Naive thymus-derived CD4-positive, alpha-beta T cell (primary cell): ENCODE results near the gene AKT1S1. TPM values are rescaled to one million over a fixed set of nuclear protein-coding genes. Genes with fewer than 3 reads are reported as not detected.

Experiments used
- ATAC-seq: fragments of 150-1000 bp; cut with Tn5 transposase; 2 replicates; pipeline ENCODE4 v1.10.0; 2021; ENCODE audit warnings: mild to moderate bottlenecking, moderate library complexity
- CTCF ChIA-PET: fragments of 350-600 bp; sonication (Branson Sonifier 250); formaldehyde crosslinking; loops from one replicate; lab custom pipeline; 2021; ENCODE audit warnings: antibody characterized with exemption; lab: Charles Lee
- POLR2A ChIA-PET: fragments of 350-600 bp; sonication (Branson Sonifier 250); formaldehyde crosslinking; loops from one replicate; lab custom pipeline; 2021; ENCODE audit warnings: antibody characterized with exemption, inconsistent platforms; lab: Charles Lee
- DNase-seq, 9 donors: peaks; one replicate each; pipeline versions ENCODE4 v3.0.0 to v3.0.0-alpha.2; 2020 to 2022; ENCODE audit warnings: mixed read lengths in 1 of 9
- H3K27ac ChIP-seq: one replicate; pipeline ENCODE4 v1.7.0; 2013; ENCODE audit warnings: mild to moderate bottlenecking, low read depth, low read length, moderate library complexity
- H3K27me3 ChIP-seq, 2 donors: one replicate each; pipeline ENCODE4 v1.7.0; 2013; ENCODE audit warnings: low read length in 2 of 2, mild to moderate bottlenecking in 2 of 2, moderate library complexity in 2 of 2; ENCODE audit not compliant: control insufficient read depth in 2 of 2, insufficient read depth in 2 of 2
- H3K36me3 ChIP-seq, 3 experiments: 1 replicate in 2 of 3; 2 replicates in 1 of 3; pipeline ENCODE4 v1.7.0; 2013; ENCODE audit warnings: low read length in 3 of 3, mild to moderate bottlenecking in 3 of 3, moderate library complexity in 1 of 3; ENCODE audit not compliant: insufficient read depth in 3 of 3, control insufficient read depth in 2 of 3
- H3K4me1 ChIP-seq, 2 donors: one replicate each; pipeline ENCODE4 v1.7.0; 2013; ENCODE audit warnings: low read length in 2 of 2, mild to moderate bottlenecking in 2 of 2, moderate library complexity in 1 of 2; ENCODE audit not compliant: control insufficient read depth in 2 of 2, insufficient read depth in 2 of 2
- H3K4me3 ChIP-seq: 2 replicates; pipeline ENCODE4 v1.7.0; 2013; ENCODE audit warnings: mild to moderate bottlenecking, low read length
- H3K9me3 ChIP-seq, 3 experiments: 1 replicate in 2 of 3; 2 replicates in 1 of 3; pipeline ENCODE4 v1.7.0; 2013; ENCODE audit warnings: low read length in 3 of 3; ENCODE audit not compliant: control insufficient read depth in 2 of 3
- H3K27ac Mint-ChIP-seq, 9 donors: one replicate each; pipeline ENCODE4 v1.8.0; 2020 to 2022; ENCODE audit warnings: mixed read lengths in 9 of 9, mild to moderate bottlenecking in 8 of 9, moderate library complexity in 5 of 9, inconsistent platforms in 2 of 9
- H3K27me3 Mint-ChIP-seq, 5 donors: one replicate each; pipeline ENCODE4 v1.8.0; 2021 to 2022; ENCODE audit warnings: mixed read lengths in 5 of 5, mild to moderate bottlenecking in 1 of 5
- H3K36me3 Mint-ChIP-seq, 5 donors: one replicate each; pipeline ENCODE4 v1.8.0; 2020 to 2022; ENCODE audit warnings: mixed read lengths in 5 of 5, mild to moderate bottlenecking in 3 of 5, inconsistent platforms in 1 of 5
- H3K4me1 Mint-ChIP-seq, 7 donors: one replicate each; pipeline ENCODE4 v1.8.0; 2020 to 2022; ENCODE audit warnings: mixed read lengths in 7 of 7, mild to moderate bottlenecking in 3 of 7, inconsistent platforms in 1 of 7
- H3K4me3 Mint-ChIP-seq, 10 donors: one replicate each; pipeline ENCODE4 v1.8.0; 2020 to 2022; ENCODE audit warnings: mild to moderate bottlenecking in 10 of 10, mixed read lengths in 10 of 10, moderate library complexity in 6 of 10, inconsistent platforms in 2 of 10
- H3K9me3 Mint-ChIP-seq, 11 donors: one replicate each; pipeline ENCODE4 v1.8.0; 2020 to 2022; ENCODE audit warnings: mixed read lengths in 11 of 11, mild to moderate bottlenecking in 4 of 11, inconsistent platforms in 1 of 11, moderate library complexity in 1 of 11
- intact Hi-C, 2 donors: fragments of 100-400 bp; cut with micrococcal nuclease; formaldehyde crosslinking; loops; one replicate each; pipeline ENCODE4 v1.15.1; 2023
- polyA plus RNA-seq, 2 donors: library from polyadenylated mRNA; unstranded; fragments of 300-500 nt; fragmentation: Illumina TruSeq; gene quantifications; one replicate each; pipeline ENCODE4 v1.2.3, GENCODE V29; 2021
- total RNA-seq, 6 experiments: library from RNA in 5 of 6; stranded (reverse) in 5 of 6; gene quantifications; 1 replicate in 5 of 6; 2 replicates in 1 of 6; pipeline ENCODE4 v1.2.3 and lab custom pipeline; 2021 to 2026

AKT1S1 gene
- total and polyA plus RNA-seq, 7 experiments from 2014 or later = 4.7 to 25.7 (median 17.3) TPM

- H3K9me3 Mint-ChIP-seq = peaks cover 0 to 1% (median 0%) of the 10 kb centered on the region in 11 donors
- peaks cover 0 to 14% (median 3%) of the 10 kb centered on the region in 5 donors for H3K36me3 Mint-ChIP-seq
- DNase-seq = no peak
- intact Hi-C loops = no loop called here
- H3K27ac ChIP-seq = no peak overlapping the region
- no peaks in the 10 kb centered on the region for H3K9me3 ChIP-seq
- H3K4me1 ChIP-seq = no peaks in the 10 kb centered on the region
- no peak overlapping the region for H3K4me3 Mint-ChIP-seq
- H3K36me3 ChIP-seq = peaks cover 0 to 86% (median 3%) of the 10 kb centered on the region in 3 experiments
- peaks cover 3 to 10% (median 6%) of the 10 kb centered on the region in 7 donors for H3K4me1 Mint-ChIP-seq
- no peaks in the 10 kb centered on the region for H3K27me3 ChIP-seq
- no peaks in the 10 kb centered on the region for H3K27me3 Mint-ChIP-seq
- H3K4me3 ChIP-seq = no peak overlapping the region
- POLR2A ChIA-PET = interaction anchor here (1.1 to 1.7 kb wide), 4 partner anchors 8 to 27 kb away, joined by 4 to 6 read pairs (median 4); partner anchors contain the start of genes PNKP and PTOV1
- peak; percentile 4 for ATAC-seq
- H3K27ac Mint-ChIP-seq = no peak overlapping the region
- CTCF ChIA-PET = interaction anchor here (0.7 kb wide), 1 partner anchor 27 kb away, joined by 3 read pairs; no protein-coding TSS in a partner anchor
Observed at GRCh38 chr19:49858088-49858985, 18.8 kb downstream of the AKT1S1 start.

GRCh38 chr19:49857838-49858087 is 19.4 kb downstream of the AKT1S1 start:
- ChIA-PET POLR2A (interaction anchor here (1.1 to 1.7 kb wide), 2 partner anchors 10 to 11 kb away, joined by 4 to 6 read pairs; partner anchors contain the start of gene PNKP), CTCF (no interaction called here)
- Mint-ChIP-seq H3K4me1 (peaks cover 5 to 11% (median 6%) of the 10 kb centered on the region in 7 donors), H3K9me3 (peaks cover 0 to 1% (median 0%) of the 10 kb centered on the region in 11 donors), H3K4me3 (no peak overlapping the region), H3K27ac (no peak overlapping the region), H3K27me3 (no peaks in the 10 kb centered on the region), H3K36me3 (peaks cover 0 to 11% (median 0%) of the 10 kb centered on the region in 5 donors)
- Histone ChIP-seq H3K36me3 (peaks cover 0 to 81% (median 3%) of the 10 kb centered on the region in 3 experiments), H3K27ac (no peak overlapping the region), H3K4me1 (peaks cover 0 to 2% of the 10 kb centered on the region in 2 donors), H3K9me3 (no peaks in the 10 kb centered on the region), H3K4me3 (no peak overlapping the region), H3K27me3 (no peaks in the 10 kb centered on the region)
- ATAC-seq (no peak), DNase-seq (no peak)
- intact Hi-C loops = no loop called here

GRCh38 chr19:49857061-49857837 is 19.9 kb downstream of the AKT1S1 start:
- no peak overlapping the region for H3K27ac ChIP-seq
- peaks cover 3 to 7% of the 10 kb centered on the region in 2 donors for H3K4me1 ChIP-seq
- Mint-ChIP-seq H3K4me1 (peaks cover 10 to 16% (median 11%) of the 10 kb centered on the region in 7 donors), H3K9me3 (peaks cover 0 to 1% (median 0%) of the 10 kb centered on the region in 11 donors), H3K4me3 (no peak overlapping the region), H3K27me3 (peaks cover 0 to 5% (median 0%) of the 10 kb centered on the region in 5 donors), H3K36me3 (peaks cover 0 to 11% (median 0%) of the 10 kb centered on the region in 5 donors), H3K27ac (no peak overlapping the region)
- DNase-seq = no peak
- intact Hi-C loops = no loop called here
- H3K9me3 ChIP-seq = no peaks in the 10 kb centered on the region
- ChIA-PET CTCF (no interaction called here), POLR2A (interaction anchor here (1.7 kb wide), 1 partner anchor 12 kb away, joined by 6 read pairs; no protein-coding TSS in a partner anchor)
- H3K36me3 ChIP-seq = peaks cover 0 to 76% (median 3%) of the 10 kb centered on the region in 3 experiments
- no peak overlapping the region for H3K4me3 ChIP-seq
- no peak for ATAC-seq
- no peaks in the 10 kb centered on the region for H3K27me3 ChIP-seq

- CTCF ChIA-PET = no interaction called here
- Histone ChIP-seq H3K36me3 (peaks cover 0 to 71% (median 3%) of the 10 kb centered on the region in 3 experiments), H3K4me1 (peaks cover 7 to 11% of the 10 kb centered on the region in 2 donors), H3K9me3 (no peaks in the 10 kb centered on the region), H3K27ac (no peak overlapping the region), H3K4me3 (no peak overlapping the region), H3K27me3 (no peaks in the 10 kb centered on the region)
- POLR2A ChIA-PET = interaction anchor here (1.7 kb wide), 1 partner anchor 12 kb away, joined by 6 read pairs; no protein-coding TSS in a partner anchor
- peaks cover 13 to 21% (median 15%) of the 10 kb centered on the region in 7 donors for H3K4me1 Mint-ChIP-seq
- DNase-seq (no peak), ATAC-seq (no peak)
- intact Hi-C loops = no loop called here
- no peak overlapping the region for H3K27ac Mint-ChIP-seq
- H3K4me3 Mint-ChIP-seq = no peak overlapping the region
- peaks cover 0 to 11% (median 0%) of the 10 kb centered on the region in 5 donors for H3K36me3 Mint-ChIP-seq
- H3K9me3 Mint-ChIP-seq = peaks cover 0 to 1% (median 0%) of the 10 kb centered on the region in 11 donors
- H3K27me3 Mint-ChIP-seq = peaks cover 0 to 9% (median 0%) of the 10 kb centered on the region in 5 donors
Observed at GRCh38 chr19:49856574-49857021, 20.6 kb downstream of the AKT1S1 start.

- Histone ChIP-seq H3K27ac (no peak overlapping the region), H3K4me3 (no peak overlapping the region), H3K4me1 (peaks cover 7 to 11% of the 10 kb centered on the region in 2 donors), H3K9me3 (no peaks in the 10 kb centered on the region), H3K36me3 (peaks cover 0 to 64% (median 3%) of the 10 kb centered on the region in 3 experiments), H3K27me3 (no peaks in the 10 kb centered on the region)
- Mint-ChIP-seq H3K36me3 (peaks cover 0 to 8% (median 0%) of the 10 kb centered on the region in 5 donors), H3K27ac (peak overlapping the region in 4 of 9 donors; percentile 8 to 68 (median 40)), H3K4me3 (peak overlapping the region in 1 of 10 donors; percentile 38), H3K4me1 (peaks cover 13 to 21% (median 15%) of the 10 kb centered on the region in 7 donors), H3K9me3 (peaks cover 0 to 1% (median 0%) of the 10 kb centered on the region in 11 donors), H3K27me3 (peaks cover 0 to 9% (median 0%) of the 10 kb centered on the region in 5 donors)
- DNase-seq (no peak), ATAC-seq (no peak)
- ChIA-PET CTCF (no interaction called here), POLR2A (interaction anchor here (1.7 kb wide), 1 partner anchor 13 kb away, joined by 6 read pairs; no protein-coding TSS in a partner anchor)
- intact Hi-C loops = no loop called here
Observed at GRCh38 chr19:49855676-49856573, 21.2 kb downstream of the AKT1S1 start.
